Right lobe of liver (tissue), 6 donors: ENCODE data around the gene ZNF467. TPM values are rescaled to one million over a fixed set of nuclear protein-coding genes. Genes with fewer than 3 reads are reported as not detected.

ENCODE experiments used
- ATAC-seq, 4 donors: fragments of 200-7000 bp; cut with Tn5 transposase; one replicate each; pipeline ENCODE4 v1.9.1; 2020; ENCODE audit warnings: mild to moderate bottlenecking in 4 of 4, moderate library complexity in 4 of 4
- DNase-seq, 3 donors: peaks; one replicate each; pipeline ENCODE4 v3.0.0-alpha.2; 2020
- H3K27ac ChIP-seq, 3 donors: fragments of 200-600 bp; one replicate each; pipeline ENCODE4 v1.8.0; 2022
- H3K27me3 ChIP-seq, 2 donors: fragments of 200-600 bp; one replicate each; pipeline ENCODE4 v1.8.0; 2022
- H3K36me3 ChIP-seq, 4 donors: fragments of 200-600 bp; sonication (generic) in 1 of 4; one replicate each; pipeline versions ENCODE4 v1.5.1 to v1.8.0; 2017 to 2022; ENCODE audit warnings: control low read depth in 1 of 4
- H3K4me1 ChIP-seq, 4 donors: fragments of 200-600 bp; sonication (generic) in 1 of 4; one replicate each; pipeline versions ENCODE4 v1.5.1 to v1.8.0; 2017 to 2022; ENCODE audit warnings: control low read depth in 1 of 4
- H3K4me3 ChIP-seq, 3 donors: fragments of 200-600 bp; one replicate each; pipeline ENCODE4 v1.8.0; 2022
- H3K9me3 ChIP-seq, 4 donors: fragments of 200-600 bp; sonication (generic) in 1 of 4; one replicate each; pipeline versions ENCODE4 v1.5.1 to v1.8.0; 2017 to 2022; ENCODE audit warnings: control low read depth in 1 of 4
- CTCF ChIP-seq, 4 donors: fragments of 200-600 bp in 3 of 4; fragments of 450-650 bp in 1 of 4; IDR thresholded peaks; one replicate each; pipeline versions ENCODE4 v1.5.1 to v1.8.0; 2016 to 2022; ENCODE audit warnings: antibody characterized with exemption in 4 of 4, mild to moderate bottlenecking in 2 of 4
- POLR2A ChIP-seq: fragments of 450-650 bp; IDR thresholded peaks from one replicate; pipeline ENCODE4 v1.6.1; 2017; ENCODE audit warnings: antibody characterized with exemption, mild to moderate bottlenecking
- WGBS: methylation state at CpG from one replicate; pipeline ENCODE4 v1.1.6; 2018; ENCODE audit warnings: low coverage, low lambda C conversion rate; ENCODE audit not compliant: insufficient coverage; ENCODE audit errors: missing lambda C conversion rate; 5-methylcytosine and 5-hydroxymethylcytosine counted together
- intact Hi-C, 2 donors: fragments of 100-400 bp; cut with DNase I; formaldehyde crosslinking; loops; one replicate each; pipeline versions ENCODE4 v1.11.2 to v1.14.1; 2022
- total RNA-seq, 6 experiments: library from RNA; depleted of rRNA in 2 of 6; stranded (reverse); fragments of >200 nt in 2 of 6; fragmentation: NEBNext Ultra II Directional in 3 of 6; extraction: Animal tissue kit (Norgen Biotek cat#: 25700) in 3 of 6; gene quantifications; one replicate each; pipeline versions ENCODE4 v1.1.0 to v1.2.4, GENCODE V29; 2016 to 2023
- donor health status: DM: no; HTN: yes; CAD: no.
- donor health status: DM: no; HTN: no; CAD: no.
- donor health status: DM: no; HTN: no; CAD: no.
- donor health status: DM: no; HTN: yes; CAD: no.
- donor health status: DM: no; HTN: yes; CAD: no.

The ZNF467 gene
- total RNA-seq, 6 experiments from 2014 or later, result 3.6 to 14.6 (median 5.8) TPM

GRCh38 chr7:149774237-149775175 lies 1.1 kb upstream of the ZNF467 start:
- Histone ChIP-seq H3K36me3 (no peaks in the 10 kb centered on the region), H3K27me3 (no peaks in the 10 kb centered on the region), H3K9me3 (no peaks in the 10 kb centered on the region), H3K27ac (no peak overlapping the region), H3K4me1 (peaks cover 0 to 9% (median 2%) of the 10 kb centered on the region in 4 donors), H3K4me3 (peak overlapping the region in 1 of 3 donors; percentile 64)
- TF ChIP-seq CTCF (IDR thresholded peaks at IDR 0.05), result no peak
- TF ChIP-seq POLR2A, result no peak
- ATAC-seq, result no peak
- peak in 1 of 3 donors; percentile 54 for DNase-seq
- intact Hi-C loops, result no loop called here
- WGBS, result 22% methylated on average over 7 of the region's 27 CpGs

- Histone ChIP-seq H3K4me3 (peak overlapping the region; percentile 55 to 64 (median 62)), H3K27ac (peak overlapping the region in 2 of 3 donors; percentile 57 to 63), H3K9me3 (no peaks in the 10 kb centered on the region), H3K27me3 (no peaks in the 10 kb centered on the region), H3K36me3 (no peaks in the 10 kb centered on the region), H3K4me1 (peaks cover 0 to 9% (median 2%) of the 10 kb centered on the region in 4 donors)
- DNase-seq (peak; percentile 48 to 70 (median 67)), ATAC-seq (no peak)
- intact Hi-C loops, result no loop called here
- no peak for TF ChIP-seq CTCF (IDR thresholded peaks at IDR 0.05)
- no peak for TF ChIP-seq POLR2A
- under 1% methylated on average over 31 of the region's 55 CpGs for WGBS
Measured at GRCh38 chr7:149772956-149773434, 393 bp downstream of the ZNF467 start.

- WGBS, result 1% methylated on average over 46 of the region's 47 CpGs
- peak; percentile 2 to 30 (median 22) for ATAC-seq
Measured at GRCh38 chr7:149772241-149772955, 990 bp downstream of the ZNF467 start.

More at GRCh38 chr7:149772241-149772955, 990 bp downstream of the ZNF467 start:
- H3K36me3 ChIP-seq, result peaks cover 0 to 2% (median 0%) of the 10 kb centered on the region in 4 donors
- DNase-seq, result peak in 2 of 3 donors; percentile 64 to 85
- intact Hi-C loops, result no loop called here
- H3K27ac ChIP-seq, result peak overlapping the region; percentile 58 to 75 (median 66)
- TF ChIP-seq CTCF (IDR thresholded peaks at IDR 0.05), result no peak
- TF ChIP-seq POLR2A, result no peak
- no peaks in the 10 kb centered on the region for H3K9me3 ChIP-seq
- no peaks in the 10 kb centered on the region for H3K27me3 ChIP-seq
- H3K4me1 ChIP-seq, result peaks cover 0 to 9% (median 2%) of the 10 kb centered on the region in 4 donors
- peak overlapping the region; percentile 55 to 64 (median 62) for H3K4me3 ChIP-seq
